NB4 (cell line): Measurements from ENCODE around the gene ZFP36.

Experiments
- CTCF ChIP-seq: IDR thresholded peaks from one replicate; pipeline ENCODE4 v1.5.1; 2012; ENCODE audit warnings: low read depth, low read length
- MAX ChIP-seq: IDR thresholded peaks from 2 replicates; pipeline ENCODE4 v1.6.1; 2011; ENCODE audit warnings: low read depth, low read length
- MYC ChIP-seq: IDR thresholded peaks from 2 replicates; pipeline ENCODE4 v1.6.1; 2011; ENCODE audit warnings: low read depth, low read length
- POLR2A ChIP-seq: IDR thresholded peaks from 2 replicates; pipeline ENCODE4 v1.6.1; 2011; ENCODE audit warnings: mild to moderate bottlenecking; ENCODE audit not compliant: insufficient read length; ENCODE audit errors: extremely low read depth

- TF ChIP-seq POLR2A = no peak
- no peak for TF ChIP-seq CTCF
- TF ChIP-seq MAX = no peak
- no peak for TF ChIP-seq MYC
Measured at GRCh38 chr19:39415111-39416046, 8.7 kb downstream of the ZFP36 start.
